Measurements from ENCODE around the gene ZFAND6.
"Not testable (repeated sequence)": the region's sequence is repeated elsewhere in the genome, so short reads cannot be mapped to it uniquely, and the experiment has no call there.

ZFAND6 gene

GRCh38 chr15:80152180-80152895, 92.9 kb downstream of the ZFAND6 start:
- peak; percentile 36 to 39 for DNase-seq

GRCh38 chr15:80152896-80153876, 93.7 kb downstream of the ZFAND6 start, which contains the start of gene FAH:
FAH (plus strand) TSS chr15:80152999; CDS start chr15:80153055, 56 bp downstream.
- DNase-seq: no peak

- no peak for DNase-seq
Measured at GRCh38 chr15:80153900-80154299, 94.4 kb downstream of the ZFAND6 start.

- no peak for DNase-seq
Measured at GRCh38 chr15:80154336-80154735, 94.9 kb downstream of the ZFAND6 start.

- DNase-seq: no peak
Measured at GRCh38 chr15:80155001-80155377, 95.5 kb downstream of the ZFAND6 start.

GRCh38 chr15:80155378-80156175, 96.1 kb downstream of the ZFAND6 start:
- not testable (repeated sequence) for DNase-seq

GRCh38 chr15:80156176-80156720, 96.8 kb downstream of the ZFAND6 start:
- no peak for DNase-seq

- DNase-seq: no peak
Measured at GRCh38 chr15:80157215-80157614, 97.7 kb downstream of the ZFAND6 start.

GRCh38 chr15:80159301-80159700, 99.8 kb downstream of the ZFAND6 start:
- no peak for DNase-seq

GRCh38 chr15:80159811-80160569, 100.5 kb downstream of the ZFAND6 start:
- no peak for DNase-seq

- DNase-seq: no peak
Measured at GRCh38 chr15:80160570-80161156, 101.2 kb downstream of the ZFAND6 start.

GRCh38 chr15:80161468-80162016, 102.1 kb downstream of the ZFAND6 start:
- no peak for DNase-seq

- no peak for DNase-seq
Measured at GRCh38 chr15:80162059-80162554, 102.6 kb downstream of the ZFAND6 start.

- no peak for DNase-seq
Measured at GRCh38 chr15:80163217-80163616, 103.7 kb downstream of the ZFAND6 start.

- DNase-seq: no peak
Measured at GRCh38 chr15:80163897-80164296, 104.4 kb downstream of the ZFAND6 start.

GRCh38 chr15:80167936-80168335, 108.5 kb downstream of the ZFAND6 start:
- DNase-seq: no peak

- no peak for DNase-seq
Measured at GRCh38 chr15:80168421-80168820, 108.9 kb downstream of the ZFAND6 start.

GRCh38 chr15:80169768-80170357, 110.4 kb downstream of the ZFAND6 start:
- no peak for DNase-seq

- no peak for DNase-seq
Measured at GRCh38 chr15:80170596-80170995, 111.1 kb downstream of the ZFAND6 start.

GRCh38 chr15:80171787-80172186, 112.3 kb downstream of the ZFAND6 start:
- DNase-seq: no peak

All from cerebellar nuclear complex (tissue), 1 donor.